SK-N-MC (cell line): Measurements from ENCODE around the gene BCAR3.

Experiments used
- EZH2 ChIP-seq: fragments of 200-600 bp; sonication (generic); IDR thresholded peaks from one replicate; pipeline ENCODE4 v1.6.1; 2017; ENCODE audit warnings: antibody characterized with exemption
- POLR2AphosphoS5 ChIP-seq: IDR thresholded peaks from 2 replicates; pipeline ENCODE4 v1.6.1; 2012; ENCODE audit warnings: mild to moderate bottlenecking, low read depth, low read length, borderline replicate concordance

DNA sequence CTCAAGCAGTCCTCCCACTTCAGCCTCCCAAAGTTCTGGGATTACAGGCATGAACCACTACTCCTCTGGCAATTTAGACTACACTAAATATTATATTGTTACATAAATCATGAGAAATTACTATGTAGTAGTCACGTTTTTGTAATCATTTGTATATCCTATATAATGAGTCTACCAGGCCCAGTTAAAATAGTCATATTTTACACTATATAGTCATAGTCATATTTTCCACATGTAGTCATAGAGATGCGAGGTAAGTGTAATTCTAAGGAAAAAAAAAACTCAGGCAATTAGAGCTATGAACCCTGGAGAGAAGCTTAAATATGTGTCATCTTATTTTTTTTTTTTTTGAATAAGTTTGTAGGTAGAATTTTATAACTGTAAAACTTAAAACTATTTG is 143.7 kb downstream of the BCAR3 start:
- TF ChIP-seq EZH2 (no peak), POLR2AphosphoS5 (no peak)
